ENCODE measurements around the gene E2F8. TPM values are rescaled to one million over a fixed set of nuclear protein-coding genes. Genes with fewer than 3 reads are reported as not detected.
A peak's percentile ranks its signal among the peaks of the same experiment; 100 is the strongest.

E2F8 gene
- total and polyA plus RNA-seq, 2 donors (not counting 1 experiment from before 2014, with no cell fraction given) = 0.17 to 0.94 TPM

DNA sequence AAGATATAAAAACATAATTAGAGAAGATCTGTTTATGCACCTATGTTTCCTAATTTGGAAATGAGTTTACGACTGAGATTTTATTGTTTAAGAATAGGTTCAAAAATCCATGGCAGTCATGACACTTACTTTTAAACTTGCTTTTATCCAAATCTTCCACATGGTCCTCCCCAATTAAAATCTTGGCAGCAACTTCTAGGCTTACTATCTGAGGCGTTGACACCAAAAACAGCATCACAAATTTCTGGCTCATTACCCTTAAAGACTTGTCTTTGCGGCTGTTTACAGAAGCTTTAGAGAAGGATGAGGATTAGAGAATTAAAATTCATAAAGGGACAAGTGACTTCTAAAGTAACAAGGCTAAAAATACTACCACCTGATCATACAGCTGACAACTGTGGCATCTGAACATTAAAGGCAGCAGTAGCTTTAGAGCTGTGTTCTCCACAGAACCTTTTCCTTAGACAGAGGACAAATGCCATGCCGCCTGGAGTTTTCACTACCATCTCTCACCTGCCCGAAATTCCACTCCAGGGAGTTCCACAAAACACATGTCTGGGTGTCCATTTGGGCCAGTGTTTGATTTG lies 6.4 kb downstream of the E2F8 start:
- Histone ChIP-seq H3K4me1 (ENCODE audit: control insufficient read depth, extremely low read depth, insufficient read depth, low read length) (no peaks in the 10 kb centered on the region), H3K27ac (ENCODE audit: insufficient read depth, low read length) (no peak overlapping the region), H3K36me3 (ENCODE audit: control insufficient read depth, insufficient read depth, low read length) (no peaks in the 10 kb centered on the region), H2AFZ (ENCODE audit: low read length) (no peak overlapping the region), H3K79me2 (ENCODE audit: control insufficient read depth, insufficient read depth, low read length) (no peaks in the 10 kb centered on the region), H3K27me3 (ENCODE audit: control insufficient read depth, insufficient read depth, low read length) (no peaks in the 10 kb centered on the region), H3K4me3 (replicated peaks in 1 of 4; ENCODE audit: control extremely low read depth in 1 of 4, insufficient read depth in 1 of 4, low read depth in 3 of 4, low read length in 4 of 4) (no peak overlapping the region), H3K4me2 (ENCODE audit: extremely low read depth, insufficient read depth, low read length) (no peak overlapping the region), H3K9ac (ENCODE audit: insufficient read depth, low read length) (no peak overlapping the region), H4K20me1 (ENCODE audit: control insufficient read depth, extremely low read depth, insufficient read depth, low read length) (no peaks in the 10 kb centered on the region), H3K9me3 (ENCODE audit: control insufficient read depth, insufficient read depth, low read depth, low read length) (no peaks in the 10 kb centered on the region)
- DNase-seq (ENCODE audit: low read depth in 2 of 2) = no peak
- no peak for TF ChIP-seq EZH2 (IDR thresholded peaks at IDR 0.05; ENCODE audit: low read length, missing control alignments)
- TF ChIP-seq, protein P1, sequence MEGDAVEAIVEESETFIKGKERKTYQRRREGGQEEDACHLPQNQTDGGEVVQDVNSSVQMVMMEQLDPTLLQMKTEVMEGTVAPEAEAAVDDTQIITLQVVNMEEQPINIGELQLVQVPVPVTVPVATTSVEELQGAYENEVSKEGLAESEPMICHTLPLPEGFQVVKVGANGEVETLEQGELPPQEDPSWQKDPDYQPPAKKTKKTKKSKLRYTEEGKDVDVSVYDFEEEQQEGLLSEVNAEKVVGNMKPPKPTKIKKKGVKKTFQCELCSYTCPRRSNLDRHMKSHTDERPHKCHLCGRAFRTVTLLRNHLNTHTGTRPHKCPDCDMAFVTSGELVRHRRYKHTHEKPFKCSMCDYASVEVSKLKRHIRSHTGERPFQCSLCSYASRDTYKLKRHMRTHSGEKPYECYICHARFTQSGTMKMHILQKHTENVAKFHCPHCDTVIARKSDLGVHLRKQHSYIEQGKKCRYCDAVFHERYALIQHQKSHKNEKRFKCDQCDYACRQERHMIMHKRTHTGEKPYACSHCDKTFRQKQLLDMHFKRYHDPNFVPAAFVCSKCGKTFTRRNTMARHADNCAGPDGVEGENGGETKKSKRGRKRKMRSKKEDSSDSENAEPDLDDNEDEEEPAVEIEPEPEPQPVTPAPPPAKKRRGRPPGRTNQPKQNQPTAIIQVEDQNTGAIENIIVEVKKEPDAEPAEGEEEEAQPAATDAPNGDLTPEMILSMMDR (conservative IDR thresholded peaks at IDR 0.05 in 1 of 2, IDR thresholded peaks at IDR 0.05 in 1 of 2; ENCODE audit: low read depth in 1 of 2, low read length in 2 of 2) = no peak

DNA sequence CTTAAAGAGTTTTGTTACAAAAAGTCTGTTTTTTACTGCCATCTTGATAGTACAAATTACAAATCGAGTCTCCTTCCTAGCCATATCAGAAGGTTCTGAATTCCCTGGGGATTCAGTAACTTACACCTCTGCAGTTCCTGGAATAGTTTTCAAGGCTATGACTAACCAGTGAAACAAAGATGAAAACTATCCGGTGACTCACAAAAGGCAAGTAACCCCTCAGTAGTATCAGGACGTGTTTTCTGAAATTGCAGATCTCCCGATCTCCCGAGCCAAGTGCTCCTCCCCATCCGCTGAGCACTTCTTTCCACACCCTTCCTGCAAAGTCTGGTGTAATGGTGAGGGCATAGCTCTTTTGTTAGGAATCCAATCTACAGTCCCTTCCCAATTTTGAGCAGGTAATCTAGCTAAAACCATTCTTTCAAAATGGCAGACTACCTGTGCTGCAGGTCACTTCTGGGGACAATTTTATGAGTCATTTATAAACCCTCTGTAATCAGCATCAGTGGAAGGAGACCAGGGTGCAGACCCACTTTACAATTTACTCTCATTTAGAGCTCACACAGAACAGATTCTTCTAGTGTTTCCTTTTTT lies 7.7 kb downstream of the E2F8 start:
- Histone ChIP-seq H3K4me1 (ENCODE audit: control insufficient read depth, extremely low read depth, insufficient read depth, low read length) (no peaks in the 10 kb centered on the region), H4K20me1 (ENCODE audit: control insufficient read depth, extremely low read depth, insufficient read depth, low read length) (no peaks in the 10 kb centered on the region), H3K36me3 (ENCODE audit: control insufficient read depth, insufficient read depth, low read length) (no peaks in the 10 kb centered on the region), H3K4me2 (ENCODE audit: extremely low read depth, insufficient read depth, low read length) (peak overlapping the region; percentile 62), H3K27ac (ENCODE audit: insufficient read depth, low read length) (no peak overlapping the region), H3K9me3 (ENCODE audit: control insufficient read depth, insufficient read depth, low read depth, low read length) (no peaks in the 10 kb centered on the region), H2AFZ (ENCODE audit: low read length) (peak overlapping the region; percentile 39), H3K9ac (ENCODE audit: insufficient read depth, low read length) (no peak overlapping the region), H3K4me3 (replicated peaks in 1 of 4; ENCODE audit: control extremely low read depth in 1 of 4, insufficient read depth in 1 of 4, low read depth in 3 of 4, low read length in 4 of 4) (no peak overlapping the region), H3K79me2 (ENCODE audit: control insufficient read depth, insufficient read depth, low read length) (no peaks in the 10 kb centered on the region), H3K27me3 (ENCODE audit: control insufficient read depth, insufficient read depth, low read length) (no peaks in the 10 kb centered on the region)
- DNase-seq (ENCODE audit: low read depth in 2 of 2) = peak; percentile 65 to 94
- TF ChIP-seq EZH2 (IDR thresholded peaks at IDR 0.05; ENCODE audit: low read length, missing control alignments) = no peak
- TF ChIP-seq, protein P1 (conservative IDR thresholded peaks at IDR 0.05 in 1 of 2, IDR thresholded peaks at IDR 0.05 in 1 of 2; ENCODE audit: low read depth in 1 of 2, low read length in 2 of 2) = no peak

DNA sequence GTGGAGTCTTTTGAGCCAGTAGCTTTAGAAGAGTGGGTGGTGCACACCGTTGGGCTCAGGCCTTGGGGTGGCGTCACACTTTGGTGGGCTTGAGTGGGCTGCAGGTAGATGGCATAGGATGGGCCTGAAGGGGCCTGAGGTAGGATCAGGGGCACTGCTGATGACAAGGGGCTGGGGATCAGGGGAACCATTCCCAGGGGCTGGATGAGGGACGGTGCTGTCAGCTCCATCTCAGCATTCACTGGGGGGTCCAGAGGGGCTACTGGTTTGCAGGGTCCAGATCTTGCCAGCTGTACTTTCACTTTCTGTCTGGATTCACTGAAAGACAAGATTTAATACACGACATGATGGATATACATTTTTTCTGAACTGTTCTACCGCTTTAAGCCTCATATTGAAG lies 11.1 kb downstream of the E2F8 start:
- H3K27me3 ChIP-seq (ENCODE audit: control insufficient read depth, insufficient read depth, low read length) = no peaks in the 10 kb centered on the region
- no peak overlapping the region for H3K9ac ChIP-seq (ENCODE audit: insufficient read depth, low read length)
- no peaks in the 10 kb centered on the region for H3K79me2 ChIP-seq (ENCODE audit: control insufficient read depth, insufficient read depth, low read length)
- TF ChIP-seq EZH2 (IDR thresholded peaks at IDR 0.05; ENCODE audit: low read length, missing control alignments) = no peak
- TF ChIP-seq, protein P1 (conservative IDR thresholded peaks at IDR 0.05 in 1 of 2, IDR thresholded peaks at IDR 0.05 in 1 of 2; ENCODE audit: low read depth in 1 of 2, low read length in 2 of 2) = no peak
- H3K4me3 ChIP-seq (replicated peaks in 1 of 4; ENCODE audit: control extremely low read depth in 1 of 4, insufficient read depth in 1 of 4, low read depth in 3 of 4, low read length in 4 of 4) = no peak overlapping the region
- H3K27ac ChIP-seq (ENCODE audit: insufficient read depth, low read length) = no peak overlapping the region
- DNase-seq (ENCODE audit: low read depth in 2 of 2) = no peak
- no peaks in the 10 kb centered on the region for H3K4me1 ChIP-seq (ENCODE audit: control insufficient read depth, extremely low read depth, insufficient read depth, low read length)
- H2AFZ ChIP-seq (ENCODE audit: low read length) = no peak overlapping the region
- H4K20me1 ChIP-seq (ENCODE audit: control insufficient read depth, extremely low read depth, insufficient read depth, low read length) = no peaks in the 10 kb centered on the region
- H3K36me3 ChIP-seq (ENCODE audit: control insufficient read depth, insufficient read depth, low read length) = no peaks in the 10 kb centered on the region
- no peak overlapping the region for H3K4me2 ChIP-seq (ENCODE audit: extremely low read depth, insufficient read depth, low read length)
- no peaks in the 10 kb centered on the region for H3K9me3 ChIP-seq (ENCODE audit: control insufficient read depth, insufficient read depth, low read depth, low read length)

Measured in fibroblast of lung (primary cell).